Keratinocyte (primary cell): ENCODE measurements around the gene TRIM29. TPM values are rescaled to one million over a fixed set of nuclear protein-coding genes. Genes with fewer than 3 reads are reported as not detected.

ENCODE experiments used
- DNase-seq: peaks from one replicate; pipeline ENCODE4 v3.0.0-alpha.2; 2011; ENCODE audit warnings: low read depth, missing footprints, low spot score
- FAIRE-seq: peaks from 2 replicates; lab custom pipeline; 2011; peaks lifted over from hg19 to GRCh38; lab: Jason Lieb, UNC
- H2AFZ ChIP-seq: 2 replicates; pipeline ENCODE4 v1.6.0; 2012; ENCODE audit warnings: low read length, control low read depth, inconsistent platforms; ENCODE audit not compliant: control insufficient read depth
- H3K27ac ChIP-seq: 2 replicates; pipeline ENCODE4 v1.5.1; 2011; ENCODE audit warnings: low read length; ENCODE audit not compliant: control insufficient read depth, insufficient read depth
- H3K27me3 ChIP-seq: 3 replicates; pipeline ENCODE4 v1.6.0; 2011; ENCODE audit warnings: low read length; ENCODE audit not compliant: control insufficient read depth, insufficient read depth; ENCODE audit errors: extremely low read depth
- H3K36me3 ChIP-seq, 2 experiments: 2 replicates in 1 of 2; 3 replicates in 1 of 2; pipeline ENCODE4 v1.5.1; 2011; ENCODE audit warnings: low read length in 2 of 2, mild to moderate bottlenecking in 1 of 2; ENCODE audit not compliant: control insufficient read depth in 2 of 2, insufficient read depth in 2 of 2; ENCODE audit errors: extremely low read depth in 1 of 2
- H3K4me1 ChIP-seq: 3 replicates; pipeline ENCODE4 v1.5.1; 2011; ENCODE audit warnings: low read length; ENCODE audit not compliant: control insufficient read depth, insufficient read depth; ENCODE audit errors: extremely low read depth
- H3K4me2 ChIP-seq: 3 replicates; pipeline ENCODE4 v1.6.0; 2011; ENCODE audit warnings: low read depth, low read length; ENCODE audit not compliant: control insufficient read depth, insufficient read depth; ENCODE audit errors: extremely low read depth
- H3K4me3 ChIP-seq, 3 experiments: fragments of 200-600 bp in 1 of 3; sonication (generic) in 1 of 3; 2 replicates in 2 of 3; 3 replicates in 1 of 3; pipeline ENCODE4 v1.5.1; 2011 to 2016; ENCODE audit warnings: low read length in 3 of 3, mild to moderate bottlenecking in 3 of 3, control low read depth in 2 of 3, inconsistent platforms in 1 of 3, low read depth in 1 of 3, mixed read lengths in 1 of 3, mixed run types in 1 of 3, moderate library complexity in 1 of 3; ENCODE audit not compliant: control insufficient read depth in 2 of 3, insufficient read depth in 2 of 3; ENCODE audit errors: extremely low read depth in 1 of 3
- H3K79me2 ChIP-seq: 2 replicates; pipeline ENCODE4 v1.6.0; 2012; ENCODE audit warnings: low read length; ENCODE audit not compliant: control insufficient read depth, insufficient read depth
- H3K9ac ChIP-seq: 3 replicates; pipeline ENCODE4 v1.6.0; 2011; ENCODE audit warnings: low read length; ENCODE audit not compliant: control insufficient read depth, insufficient read depth; ENCODE audit errors: extremely low read depth
- H3K9me1 ChIP-seq: 3 replicates; pipeline ENCODE4 v1.6.0; 2011; ENCODE audit warnings: low read length; ENCODE audit not compliant: control insufficient read depth, insufficient read depth; ENCODE audit errors: extremely low read depth
- H3K9me3 ChIP-seq: 2 replicates; pipeline ENCODE4 v1.5.1; 2012; ENCODE audit warnings: low read depth, low read length; ENCODE audit not compliant: control insufficient read depth
- H4K20me1 ChIP-seq: 3 replicates; pipeline ENCODE4 v1.6.0; 2011; ENCODE audit warnings: low read length; ENCODE audit not compliant: control insufficient read depth, insufficient read depth; ENCODE audit errors: extremely low read depth
- CTCF ChIP-seq, 3 experiments: IDR thresholded peaks in 1 of 3; conservative IDR thresholded peaks in 1 of 3; optimal IDR thresholded peaks in 1 of 3; 2 replicates in 2 of 3; 3 replicates in 1 of 3; pipeline versions ENCODE3 to v1.5.1; 2011; ENCODE audit warnings: low read length in 3 of 3, mild to moderate bottlenecking in 3 of 3, moderate library complexity in 2 of 3, control low read depth in 1 of 3, inconsistent platforms in 1 of 3; ENCODE audit not compliant: insufficient read depth in 2 of 3; ENCODE audit errors: extremely low read depth in 1 of 3
- EZH2 ChIP-seq: IDR thresholded peaks from one replicate; pipeline ENCODE4 v1.6.1; 2012; ENCODE audit warnings: inconsistent platforms, mild to moderate bottlenecking, low read length, moderate library complexity
- dilution Hi-C: fragments of 300-500 bp; cut with MboI; formaldehyde crosslinking; loops from one replicate; pipeline ENCODE4 v1.7.0; 2020; ENCODE audit warnings: low sequenced_read_pairs; ENCODE audit not compliant: extremely low pct_ligation_motif_present
- polyA plus RNA-seq, 5 experiments: library from polyadenylated mRNA; depleted of rRNA in 3 of 5; stranded (reverse) in 3 of 5; stranded (forward) in 1 of 5; unstranded in 1 of 5; fragments of >200 nt; gene quantifications; 1 replicate in 1 of 5; 2 replicates in 3 of 5; 3 replicates in 1 of 5; pipeline versions ENCODE4 v1.2.1 to v1.2.3, GENCODE V29; 2011 to 2012; ENCODE audit warnings: missing spikeins in 2 of 5, low read depth in 1 of 5, low replicate concordance in 1 of 5

The TRIM29 gene
- polyA plus RNA-seq, 1 donor (not counting 4 experiments of a cell fraction or from before 2014, with no cell fraction given), result 463 TPM

- dilution Hi-C loops, result no loop called here
- TF ChIP-seq EZH2, result no peak
- TF ChIP-seq CTCF (optimal IDR thresholded peaks at IDR 0.05 in 1 of 3, IDR thresholded peaks at IDR 0.05 in 1 of 3, conservative IDR thresholded peaks at IDR 0.05 in 1 of 3; ENCODE audit: extremely low read depth in 1 of 3, insufficient read depth in 2 of 3, low read length in 3 of 3), result no peak
- Histone ChIP-seq H3K27ac (peak overlapping the region; percentile 96), H3K9me3 (no peaks in the 10 kb centered on the region), H2AFZ (no peak overlapping the region), H3K36me3 (peaks cover 65 to 73% of the 10 kb centered on the region in 2 experiments), H3K4me2 (peak overlapping the region; percentile 56), H3K4me1 (peaks cover 52% of the 10 kb centered on the region), H3K9me1 (peaks cover 5% of the 10 kb centered on the region), H4K20me1 (no peaks in the 10 kb centered on the region), H3K4me3 (no peak overlapping the region), H3K9ac (peak overlapping the region; percentile 84), H3K27me3 (no peaks in the 10 kb centered on the region), H3K79me2 (peaks cover 5% of the 10 kb centered on the region)
- FAIRE-seq (peak; percentile 53), DNase-seq (no peak)
Measured at GRCh38 chr11:120122924-120123683, 14.8 kb downstream of the TRIM29 start.

GRCh38 chr11:120121914-120122473 lies 15.9 kb downstream of the TRIM29 start:
- peaks cover 1% of the 10 kb centered on the region for H3K79me2 ChIP-seq
- TF ChIP-seq CTCF (optimal IDR thresholded peaks at IDR 0.05 in 1 of 3, IDR thresholded peaks at IDR 0.05 in 1 of 3, conservative IDR thresholded peaks at IDR 0.05 in 1 of 3; ENCODE audit: extremely low read depth in 1 of 3, insufficient read depth in 2 of 3, low read length in 3 of 3) (no peak), EZH2 (no peak)
- dilution Hi-C loops, result no loop called here
- H3K9ac ChIP-seq, result peak overlapping the region; percentile 84
- peaks cover 65 to 74% of the 10 kb centered on the region in 2 experiments for H3K36me3 ChIP-seq
- H3K9me1 ChIP-seq, result peaks cover 5% of the 10 kb centered on the region
- no peaks in the 10 kb centered on the region for H4K20me1 ChIP-seq
- peak overlapping the region; percentile 51 for H3K4me2 ChIP-seq
- H3K4me1 ChIP-seq, result peaks cover 54% of the 10 kb centered on the region
- H3K27me3 ChIP-seq, result no peaks in the 10 kb centered on the region
- H3K27ac ChIP-seq, result peak overlapping the region; percentile 96
- DNase-seq, result no peak
- H3K9me3 ChIP-seq, result no peaks in the 10 kb centered on the region
- FAIRE-seq, result peak; percentile 69
- peak overlapping the region in 1 of 3 experiments; percentile 8 for H3K4me3 ChIP-seq
- H2AFZ ChIP-seq, result no peak overlapping the region
